ENCODE data around the gene VASP. TPM values are rescaled to one million over a fixed set of nuclear protein-coding genes. Genes with fewer than 3 reads are reported as not detected.

VASP gene
- polyA plus RNA-seq, 2 of the 4 experiments (the other 2 are of a cell fraction) = 64.5 to 94.3 TPM

- TF ChIP-seq HOXB13 (CRISPR knock-in tag; IDR thresholded peaks at IDR 0.05; ENCODE audit: low read depth) (no peak), USF2 (IDR thresholded peaks at IDR 0.05) (no peak), EP300 (IDR thresholded peaks at IDR 0.05) (no peak), TP53 (CRISPR knock-in tag; IDR thresholded peaks at IDR 0.05) (no peak), CHD4 (IDR thresholded peaks at IDR 0.05; ENCODE audit: borderline replicate concordance) (no peak), REST (IDR thresholded peaks at IDR 0.05) (no peak), KDM1A (IDR thresholded peaks at IDR 0.05; ENCODE audit: low read depth) (no peak), CTCF (IDR thresholded peaks at IDR 0.05) (no peak), CBX8 (IDR thresholded peaks at IDR 0.05) (no peak), TFCP2L1 (CRISPR knock-in tag; IDR thresholded peaks at IDR 0.05) (no peak), HMGXB4 (CRISPR knock-in tag; IDR thresholded peaks at IDR 0.05; ENCODE audit: borderline replicate concordance) (no peak), MAZ (IDR thresholded peaks at IDR 0.05; ENCODE audit: borderline replicate concordance, low read depth, low read length) (no peak), FOXS1 (CRISPR knock-in tag; IDR thresholded peaks at IDR 0.05) (no peak), CHD2 (IDR thresholded peaks at IDR 0.05; ENCODE audit: low read length, partially characterized antibody) (no peak), ZNF302 (CRISPR knock-in tag; IDR thresholded peaks at IDR 0.05) (no peak), SMC3 (IDR thresholded peaks at IDR 0.05) (no peak), BCL3 (IDR thresholded peaks at IDR 0.05) (no peak)
- ChIA-PET POLR2A (no interaction called here), CTCF (interaction anchor here (0.8 to 17.6 kb wide), 7 partner anchors 11 to 192 kb away, joined by 3 to 418 read pairs (median 4); partner anchors contain the start of gene ERCC1)
- WGBS (ENCODE audit: missing lambda C conversion rate) = 76% methylated on average over 8 of the region's 8 CpGs
- FAIRE-seq (no peak), ATAC-seq (no peak), DNase-seq (ENCODE audit: low read depth in 1 of 2, low spot score in 1 of 2) (no peak)
- peaks cover 22% of the 10 kb centered on the region for H3K4me1 ChIP-seq
- no peak overlapping the region for H3K27ac ChIP-seq
- H3K4me2 ChIP-seq = no peak overlapping the region
- no peak overlapping the region for H3K4me3 ChIP-seq
- no peaks in the 10 kb centered on the region for H3K9me3 ChIP-seq
Observed at GRCh38 chr19:45500918-45501729, 6.2 kb upstream of the VASP start.

Measured in A549 (cell line).